ENCODE measurements around the gene UNC13A.

- TF ChIP-seq, protein P1, sequence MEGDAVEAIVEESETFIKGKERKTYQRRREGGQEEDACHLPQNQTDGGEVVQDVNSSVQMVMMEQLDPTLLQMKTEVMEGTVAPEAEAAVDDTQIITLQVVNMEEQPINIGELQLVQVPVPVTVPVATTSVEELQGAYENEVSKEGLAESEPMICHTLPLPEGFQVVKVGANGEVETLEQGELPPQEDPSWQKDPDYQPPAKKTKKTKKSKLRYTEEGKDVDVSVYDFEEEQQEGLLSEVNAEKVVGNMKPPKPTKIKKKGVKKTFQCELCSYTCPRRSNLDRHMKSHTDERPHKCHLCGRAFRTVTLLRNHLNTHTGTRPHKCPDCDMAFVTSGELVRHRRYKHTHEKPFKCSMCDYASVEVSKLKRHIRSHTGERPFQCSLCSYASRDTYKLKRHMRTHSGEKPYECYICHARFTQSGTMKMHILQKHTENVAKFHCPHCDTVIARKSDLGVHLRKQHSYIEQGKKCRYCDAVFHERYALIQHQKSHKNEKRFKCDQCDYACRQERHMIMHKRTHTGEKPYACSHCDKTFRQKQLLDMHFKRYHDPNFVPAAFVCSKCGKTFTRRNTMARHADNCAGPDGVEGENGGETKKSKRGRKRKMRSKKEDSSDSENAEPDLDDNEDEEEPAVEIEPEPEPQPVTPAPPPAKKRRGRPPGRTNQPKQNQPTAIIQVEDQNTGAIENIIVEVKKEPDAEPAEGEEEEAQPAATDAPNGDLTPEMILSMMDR (conservative IDR thresholded peaks at IDR 0.05; ENCODE audit: low read length), result no peak
- TF ChIP-seq EZH2phosphoT487 (IDR thresholded peaks at IDR 0.05; ENCODE audit: borderline replicate concordance), result no peak
Measured at GRCh38 chr19:17572638-17573037, 115.5 kb downstream of the UNC13A start.
